ENCODE data around the gene KCND2.

Gene KCND2

GRCh38 chr7:120303105-120303504 is 30.1 kb downstream of the KCND2 start:
- DNase-seq (ENCODE audit: low read depth in 2 of 2): no peak
- TF ChIP-seq CTCF (IDR thresholded peaks at IDR 0.05; ENCODE audit: low read depth, low read length): no peak
- H3K4me3 ChIP-seq (replicated peaks in 1 of 2; ENCODE audit: low read depth in 2 of 2, low read length in 2 of 2): no peak overlapping the region

- TF ChIP-seq CTCF (IDR thresholded peaks at IDR 0.05; ENCODE audit: low read depth, low read length): no peak
- no peak overlapping the region for H3K4me3 ChIP-seq (replicated peaks in 1 of 2; ENCODE audit: low read depth in 2 of 2, low read length in 2 of 2)
- no peak for DNase-seq (ENCODE audit: low read depth in 2 of 2)
Measured at GRCh38 chr7:120304674-120305073, 31.7 kb downstream of the KCND2 start.

GRCh38 chr7:120307991-120308545 is 35.1 kb downstream of the KCND2 start:
- no peak for TF ChIP-seq CTCF (IDR thresholded peaks at IDR 0.05; ENCODE audit: low read depth, low read length)
- no peak for DNase-seq (ENCODE audit: low read depth in 2 of 2)
- H3K4me3 ChIP-seq (replicated peaks in 1 of 2; ENCODE audit: low read depth in 2 of 2, low read length in 2 of 2): no peak overlapping the region

- TF ChIP-seq CTCF (IDR thresholded peaks at IDR 0.05; ENCODE audit: low read depth, low read length): no peak
- DNase-seq (ENCODE audit: low read depth in 2 of 2): no peak
- H3K4me3 ChIP-seq (replicated peaks in 1 of 2; ENCODE audit: low read depth in 2 of 2, low read length in 2 of 2): no peak overlapping the region
Measured at GRCh38 chr7:120311028-120311788, 38.2 kb downstream of the KCND2 start.

- DNase-seq (ENCODE audit: low read depth in 2 of 2): no peak
- no peak for TF ChIP-seq CTCF (IDR thresholded peaks at IDR 0.05; ENCODE audit: low read depth, low read length)
- no peak overlapping the region for H3K4me3 ChIP-seq (replicated peaks in 1 of 2; ENCODE audit: low read depth in 2 of 2, low read length in 2 of 2)
Measured at GRCh38 chr7:120320218-120320961, 47.4 kb downstream of the KCND2 start.

- DNase-seq (ENCODE audit: low read depth in 2 of 2): no peak
- TF ChIP-seq CTCF (IDR thresholded peaks at IDR 0.05; ENCODE audit: low read depth, low read length): no peak
- no peak overlapping the region for H3K4me3 ChIP-seq (replicated peaks in 1 of 2; ENCODE audit: low read depth in 2 of 2, low read length in 2 of 2)
Measured at GRCh38 chr7:120327054-120327453, 54.1 kb downstream of the KCND2 start.
